Keratinocyte (primary cell): ENCODE measurements around the gene IL7R. TPM values are rescaled to one million over a fixed set of nuclear protein-coding genes. Genes with fewer than 3 reads are reported as not detected.

Source experiments
- DNase-seq: peaks from one replicate; pipeline ENCODE4 v3.0.0-alpha.2; 2011; ENCODE audit warnings: low read depth, missing footprints, low spot score
- FAIRE-seq: peaks from 2 replicates; lab custom pipeline; 2011; peaks lifted over from hg19 to GRCh38; lab: Jason Lieb, UNC
- H2AFZ ChIP-seq: 2 replicates; pipeline ENCODE4 v1.6.0; 2012; ENCODE audit warnings: low read length, control low read depth, inconsistent platforms; ENCODE audit not compliant: control insufficient read depth
- H3K27ac ChIP-seq: 2 replicates; pipeline ENCODE4 v1.5.1; 2011; ENCODE audit warnings: low read length; ENCODE audit not compliant: control insufficient read depth, insufficient read depth
- H3K27me3 ChIP-seq: 3 replicates; pipeline ENCODE4 v1.6.0; 2011; ENCODE audit warnings: low read length; ENCODE audit not compliant: control insufficient read depth, insufficient read depth; ENCODE audit errors: extremely low read depth
- H3K36me3 ChIP-seq, 2 experiments: 2 replicates in 1 of 2; 3 replicates in 1 of 2; pipeline ENCODE4 v1.5.1; 2011; ENCODE audit warnings: low read length in 2 of 2, mild to moderate bottlenecking in 1 of 2; ENCODE audit not compliant: control insufficient read depth in 2 of 2, insufficient read depth in 2 of 2; ENCODE audit errors: extremely low read depth in 1 of 2
- H3K4me1 ChIP-seq: 3 replicates; pipeline ENCODE4 v1.5.1; 2011; ENCODE audit warnings: low read length; ENCODE audit not compliant: control insufficient read depth, insufficient read depth; ENCODE audit errors: extremely low read depth
- H3K4me2 ChIP-seq: 3 replicates; pipeline ENCODE4 v1.6.0; 2011; ENCODE audit warnings: low read depth, low read length; ENCODE audit not compliant: control insufficient read depth, insufficient read depth; ENCODE audit errors: extremely low read depth
- H3K4me3 ChIP-seq, 3 experiments: fragments of 200-600 bp in 1 of 3; sonication (generic) in 1 of 3; 2 replicates in 2 of 3; 3 replicates in 1 of 3; pipeline ENCODE4 v1.5.1; 2011 to 2016; ENCODE audit warnings: low read length in 3 of 3, mild to moderate bottlenecking in 3 of 3, control low read depth in 2 of 3, inconsistent platforms in 1 of 3, low read depth in 1 of 3, mixed read lengths in 1 of 3, mixed run types in 1 of 3, moderate library complexity in 1 of 3; ENCODE audit not compliant: control insufficient read depth in 2 of 3, insufficient read depth in 2 of 3; ENCODE audit errors: extremely low read depth in 1 of 3
- H3K79me2 ChIP-seq: 2 replicates; pipeline ENCODE4 v1.6.0; 2012; ENCODE audit warnings: low read length; ENCODE audit not compliant: control insufficient read depth, insufficient read depth
- H3K9ac ChIP-seq: 3 replicates; pipeline ENCODE4 v1.6.0; 2011; ENCODE audit warnings: low read length; ENCODE audit not compliant: control insufficient read depth, insufficient read depth; ENCODE audit errors: extremely low read depth
- H3K9me1 ChIP-seq: 3 replicates; pipeline ENCODE4 v1.6.0; 2011; ENCODE audit warnings: low read length; ENCODE audit not compliant: control insufficient read depth, insufficient read depth; ENCODE audit errors: extremely low read depth
- H3K9me3 ChIP-seq: 2 replicates; pipeline ENCODE4 v1.5.1; 2012; ENCODE audit warnings: low read depth, low read length; ENCODE audit not compliant: control insufficient read depth
- H4K20me1 ChIP-seq: 3 replicates; pipeline ENCODE4 v1.6.0; 2011; ENCODE audit warnings: low read length; ENCODE audit not compliant: control insufficient read depth, insufficient read depth; ENCODE audit errors: extremely low read depth
- CTCF ChIP-seq, 3 experiments: IDR thresholded peaks in 1 of 3; conservative IDR thresholded peaks in 1 of 3; optimal IDR thresholded peaks in 1 of 3; 2 replicates in 2 of 3; 3 replicates in 1 of 3; pipeline versions ENCODE3 to v1.5.1; 2011; ENCODE audit warnings: low read length in 3 of 3, mild to moderate bottlenecking in 3 of 3, moderate library complexity in 2 of 3, control low read depth in 1 of 3, inconsistent platforms in 1 of 3; ENCODE audit not compliant: insufficient read depth in 2 of 3; ENCODE audit errors: extremely low read depth in 1 of 3
- EZH2 ChIP-seq: IDR thresholded peaks from one replicate; pipeline ENCODE4 v1.6.1; 2012; ENCODE audit warnings: inconsistent platforms, mild to moderate bottlenecking, low read length, moderate library complexity
- dilution Hi-C: fragments of 300-500 bp; cut with MboI; formaldehyde crosslinking; loops from one replicate; pipeline ENCODE4 v1.7.0; 2020; ENCODE audit warnings: low sequenced_read_pairs; ENCODE audit not compliant: extremely low pct_ligation_motif_present
- polyA plus RNA-seq, 5 experiments: library from polyadenylated mRNA; depleted of rRNA in 3 of 5; stranded (reverse) in 3 of 5; stranded (forward) in 1 of 5; unstranded in 1 of 5; fragments of >200 nt; gene quantifications; 1 replicate in 1 of 5; 2 replicates in 3 of 5; 3 replicates in 1 of 5; pipeline versions ENCODE4 v1.2.1 to v1.2.3, GENCODE V29; 2011 to 2012; ENCODE audit warnings: missing spikeins in 2 of 5, low read depth in 1 of 5, low replicate concordance in 1 of 5

Gene IL7R
- polyA plus RNA-seq, 1 donor (not counting 4 experiments of a cell fraction or from before 2014, with no cell fraction given) = 4.7 TPM

GRCh38 chr5:35811108-35811741 lies 45.5 kb upstream of the IL7R start:
- no peaks in the 10 kb centered on the region for H3K36me3 ChIP-seq
- H3K4me3 ChIP-seq = no peak overlapping the region
- FAIRE-seq (no peak), DNase-seq (no peak)
- no peaks in the 10 kb centered on the region for H4K20me1 ChIP-seq
- TF ChIP-seq EZH2 = no peak
- TF ChIP-seq CTCF (optimal IDR thresholded peaks at IDR 0.05 in 1 of 3, IDR thresholded peaks at IDR 0.05 in 1 of 3, conservative IDR thresholded peaks at IDR 0.05 in 1 of 3; ENCODE audit: extremely low read depth in 1 of 3, insufficient read depth in 2 of 3, low read length in 3 of 3) = no peak
- H3K27me3 ChIP-seq = no peaks in the 10 kb centered on the region
- no peaks in the 10 kb centered on the region for H3K9me1 ChIP-seq
- H3K4me2 ChIP-seq = no peak overlapping the region
- H3K4me1 ChIP-seq = no peaks in the 10 kb centered on the region
- dilution Hi-C loops = no loop called here
- H2AFZ ChIP-seq = no peak overlapping the region
- H3K27ac ChIP-seq = no peak overlapping the region
- H3K9ac ChIP-seq = no peak overlapping the region
- no peaks in the 10 kb centered on the region for H3K79me2 ChIP-seq
- no peaks in the 10 kb centered on the region for H3K9me3 ChIP-seq

- Histone ChIP-seq H3K9ac (no peak overlapping the region), H3K4me3 (no peak overlapping the region), H3K79me2 (no peaks in the 10 kb centered on the region), H3K4me1 (no peaks in the 10 kb centered on the region), H3K36me3 (no peaks in the 10 kb centered on the region), H4K20me1 (no peaks in the 10 kb centered on the region), H2AFZ (no peak overlapping the region), H3K4me2 (no peak overlapping the region), H3K27me3 (peaks cover 6% of the 10 kb centered on the region), H3K9me1 (no peaks in the 10 kb centered on the region), H3K27ac (no peak overlapping the region), H3K9me3 (no peaks in the 10 kb centered on the region)
- FAIRE-seq (no peak), DNase-seq (no peak)
- dilution Hi-C loops = no loop called here
- no peak for TF ChIP-seq EZH2
- no peak for TF ChIP-seq CTCF (optimal IDR thresholded peaks at IDR 0.05 in 1 of 3, IDR thresholded peaks at IDR 0.05 in 1 of 3, conservative IDR thresholded peaks at IDR 0.05 in 1 of 3; ENCODE audit: extremely low read depth in 1 of 3, insufficient read depth in 2 of 3, low read length in 3 of 3)
These were observed 43.2 kb upstream of the IL7R start for GRCh38 chr5:35813521-35813920.
